Gastroesophageal sphincter (tissue), 4 donors: ENCODE results near the gene CCSER1. TPM values are rescaled to one million over a fixed set of nuclear protein-coding genes. Genes with fewer than 3 reads are reported as not detected.

Experiments used
- ATAC-seq: fragments of 150-250 bp; one replicate; pipeline ENCODE4 v1.9.1; 2016; ENCODE audit warnings: mild to moderate bottlenecking, moderate library complexity
- H3K27ac ChIP-seq, 4 donors: fragments of 200-600 bp; sonication (generic) in 3 of 4; 1 replicate in 3 of 4; 2 replicates in 1 of 4; pipeline ENCODE4 v1.5.1; 2016 to 2019
- H3K27me3 ChIP-seq: fragments of 200-600 bp; sonication (generic); one replicate; pipeline ENCODE4 v1.5.1; 2019
- H3K36me3 ChIP-seq, 2 donors: fragments of 200-600 bp; sonication (generic); one replicate each; pipeline ENCODE4 v1.5.1; 2019; ENCODE audit warnings: control low read depth in 1 of 2
- H3K4me1 ChIP-seq, 3 donors: fragments of 200-600 bp; sonication (generic); 1 replicate in 2 of 3; 2 replicates in 1 of 3; pipeline ENCODE4 v1.5.1; 2016 to 2019; ENCODE audit warnings: control low read depth in 2 of 3
- H3K4me3 ChIP-seq, 2 donors: fragments of 200-600 bp; sonication (generic); one replicate each; pipeline ENCODE4 v1.5.1; 2019; ENCODE audit warnings: mild to moderate bottlenecking in 1 of 2, moderate library complexity in 1 of 2
- H3K9me3 ChIP-seq, 3 donors: fragments of 200-600 bp; sonication (generic); one replicate each; pipeline ENCODE4 v1.5.1; 2017 to 2019; ENCODE audit warnings: control low read depth in 2 of 3
- EP300 ChIP-seq: sonication (generic); formaldehyde crosslinking; IDR thresholded peaks from one replicate; pipeline ENCODE4 v1.6.1; 2017; ENCODE audit warnings: antibody characterized with exemption, mild to moderate bottlenecking
- POLR2A ChIP-seq, 2 donors: fragments of 450-650 bp; IDR thresholded peaks; one replicate each; pipeline ENCODE4 v1.6.1; 2017; ENCODE audit warnings: antibody characterized with exemption in 2 of 2, mild to moderate bottlenecking in 2 of 2, moderate library complexity in 1 of 2
- POLR2AphosphoS5 ChIP-seq: sonication (generic); formaldehyde crosslinking; IDR thresholded peaks from one replicate; pipeline ENCODE4 v1.6.1; 2017; ENCODE audit warnings: antibody characterized with exemption
- WGBS, 2 donors: methylation state at CpG; one replicate each; pipeline ENCODE4 v1.1.5; 2018; ENCODE audit warnings: low coverage in 1 of 2; 5-methylcytosine and 5-hydroxymethylcytosine counted together
- total RNA-seq, 4 donors: library from RNA; depleted of rRNA; stranded (reverse); fragments of >200 nt; gene quantifications; one replicate each; pipeline ENCODE4 v1.1.0, GENCODE V29; 2016
- TF ChIP-seq, protein P1 (sequence below), 4 experiments: fragments of 200-600 bp in 2 of 4; fragments of 450-650 bp in 2 of 4; sonication (generic) in 1 of 4; IDR thresholded peaks; one replicate each; pipeline ENCODE4 v1.5.1; 2017 to 2019; ENCODE audit warnings: antibody characterized with exemption in 4 of 4, mild to moderate bottlenecking in 2 of 4, moderate library complexity in 2 of 4

CCSER1 gene
- total RNA-seq = 1 to 10 TPM; 2.4 to 9.3 (median 4.6) TPM

DNA sequence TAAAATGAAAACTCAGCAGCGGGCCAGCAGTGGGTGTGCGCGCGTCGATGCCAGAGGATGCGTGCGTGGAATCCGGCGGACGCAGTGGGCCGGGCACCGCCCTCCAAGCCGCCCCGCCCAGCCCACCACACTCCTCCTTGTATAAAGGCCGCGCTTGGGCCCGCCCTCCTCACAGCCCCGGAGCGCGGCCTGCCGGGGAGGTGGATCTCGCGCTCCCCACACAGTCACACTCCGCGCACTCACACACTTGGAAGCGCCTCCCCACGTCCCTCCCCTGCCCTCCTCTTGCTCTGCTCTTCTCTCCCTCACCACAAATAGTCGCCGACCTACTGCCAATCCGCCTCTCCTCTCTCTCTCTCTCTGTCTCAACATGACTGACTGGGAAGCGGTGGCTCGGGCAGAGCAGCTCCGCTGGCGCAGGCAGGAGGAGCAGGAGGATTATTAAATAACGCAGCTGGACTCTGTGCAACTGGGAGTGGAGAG lies at the start of gene CCSER1:
Gene CCSER1 (plus strand): TSS at position 172 of the 483 bp plus-strand sequence.
- 0% methylated on average over 2 of the region's 35 CpGs; no CpG with 5 or more reads in 1 of the 2 donors for WGBS, 2 donors
- no peaks in the 10 kb centered on the region for H3K9me3 ChIP-seq
- no peaks in the 10 kb centered on the region for H3K27me3 ChIP-seq
- H3K4me3 ChIP-seq = peak within 1 kb of the TSS; percentile 42 to 68
- TF ChIP-seq POLR2AphosphoS5 (peak; percentile 95), POLR2A (IDR thresholded peaks at IDR 0.05) (peak; percentile 87 to 88), EP300 (no peak)
- TF ChIP-seq, protein P1, sequence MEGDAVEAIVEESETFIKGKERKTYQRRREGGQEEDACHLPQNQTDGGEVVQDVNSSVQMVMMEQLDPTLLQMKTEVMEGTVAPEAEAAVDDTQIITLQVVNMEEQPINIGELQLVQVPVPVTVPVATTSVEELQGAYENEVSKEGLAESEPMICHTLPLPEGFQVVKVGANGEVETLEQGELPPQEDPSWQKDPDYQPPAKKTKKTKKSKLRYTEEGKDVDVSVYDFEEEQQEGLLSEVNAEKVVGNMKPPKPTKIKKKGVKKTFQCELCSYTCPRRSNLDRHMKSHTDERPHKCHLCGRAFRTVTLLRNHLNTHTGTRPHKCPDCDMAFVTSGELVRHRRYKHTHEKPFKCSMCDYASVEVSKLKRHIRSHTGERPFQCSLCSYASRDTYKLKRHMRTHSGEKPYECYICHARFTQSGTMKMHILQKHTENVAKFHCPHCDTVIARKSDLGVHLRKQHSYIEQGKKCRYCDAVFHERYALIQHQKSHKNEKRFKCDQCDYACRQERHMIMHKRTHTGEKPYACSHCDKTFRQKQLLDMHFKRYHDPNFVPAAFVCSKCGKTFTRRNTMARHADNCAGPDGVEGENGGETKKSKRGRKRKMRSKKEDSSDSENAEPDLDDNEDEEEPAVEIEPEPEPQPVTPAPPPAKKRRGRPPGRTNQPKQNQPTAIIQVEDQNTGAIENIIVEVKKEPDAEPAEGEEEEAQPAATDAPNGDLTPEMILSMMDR (IDR thresholded peaks at IDR 0.05) = no peak
- peaks cover 0 to 29% (median 0%) of the 10 kb centered on the region in 3 donors for H3K4me1 ChIP-seq
- peak; percentile 93 for ATAC-seq
- peak within 1 kb of the TSS in 3 of 4 donors; percentile 78 to 83 (median 80) for H3K27ac ChIP-seq
- H3K36me3 ChIP-seq = no peaks in the 10 kb centered on the region

DNA sequence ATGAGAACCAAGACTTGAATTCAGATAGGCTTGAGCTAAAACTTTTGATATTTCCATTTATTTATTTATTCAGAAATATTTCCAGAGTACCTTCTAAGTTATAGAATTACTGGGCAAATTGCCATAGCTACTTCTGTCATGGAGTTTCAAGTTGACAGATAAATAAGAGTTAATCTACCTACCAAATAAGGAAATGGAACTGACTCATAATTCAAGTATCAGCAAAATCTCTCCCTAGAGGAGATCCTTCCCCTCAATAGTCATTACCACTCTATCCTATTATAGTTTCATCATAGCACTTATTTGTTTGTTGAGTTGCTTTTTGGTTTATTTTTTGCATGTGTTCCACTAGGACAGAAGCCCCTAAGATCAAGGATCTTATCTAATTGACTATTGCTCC lies 48.8 kb upstream of the CCSER1 start:
- ATAC-seq = no peak
- no peaks in the 10 kb centered on the region for H3K36me3 ChIP-seq
- TF ChIP-seq, protein P1 (IDR thresholded peaks at IDR 0.05) = no peak
- no peak for TF ChIP-seq POLR2A (IDR thresholded peaks at IDR 0.05)

DNA sequence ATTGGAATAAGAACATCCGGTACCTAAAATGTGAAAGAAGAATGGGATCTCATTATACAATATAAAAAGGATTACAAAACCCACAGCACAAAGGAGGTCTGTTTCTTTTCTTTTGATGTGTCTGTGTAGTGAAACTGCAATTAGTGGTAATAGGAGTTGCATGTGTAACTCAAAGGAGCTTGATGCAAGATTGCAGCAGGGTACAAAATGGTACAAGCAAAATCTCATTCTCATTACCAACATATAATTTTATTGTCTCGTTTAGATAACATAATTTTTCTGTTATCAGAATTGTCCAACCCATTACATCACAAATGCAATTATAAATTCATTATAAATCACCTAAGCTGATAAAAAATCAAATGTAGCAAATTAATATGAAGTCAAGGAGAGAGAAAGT lies 47.1 kb upstream of the CCSER1 start:
- Histone ChIP-seq H3K36me3 (no peaks in the 10 kb centered on the region), H3K27ac (no peak overlapping the region), H3K27me3 (peaks cover 5% of the 10 kb centered on the region), H3K9me3 (no peaks in the 10 kb centered on the region), H3K4me1 (no peaks in the 10 kb centered on the region), H3K4me3 (no peak overlapping the region)
- no peak for ATAC-seq
- TF ChIP-seq POLR2A (IDR thresholded peaks at IDR 0.05) (no peak), EP300 (no peak), POLR2AphosphoS5 (no peak)
- TF ChIP-seq, protein P1 (IDR thresholded peaks at IDR 0.05) = no peak
- 67 to 79% methylated on average over 2 of the region's 2 CpGs for WGBS, 2 donors

More for the DNA sequence above, 48.8 kb upstream of the CCSER1 start:
- peaks cover 5% of the 10 kb centered on the region for H3K27me3 ChIP-seq
- H3K4me1 ChIP-seq = no peaks in the 10 kb centered on the region
- H3K27ac ChIP-seq = no peak overlapping the region
- no peaks in the 10 kb centered on the region for H3K9me3 ChIP-seq
- H3K4me3 ChIP-seq = no peak overlapping the region

DNA sequence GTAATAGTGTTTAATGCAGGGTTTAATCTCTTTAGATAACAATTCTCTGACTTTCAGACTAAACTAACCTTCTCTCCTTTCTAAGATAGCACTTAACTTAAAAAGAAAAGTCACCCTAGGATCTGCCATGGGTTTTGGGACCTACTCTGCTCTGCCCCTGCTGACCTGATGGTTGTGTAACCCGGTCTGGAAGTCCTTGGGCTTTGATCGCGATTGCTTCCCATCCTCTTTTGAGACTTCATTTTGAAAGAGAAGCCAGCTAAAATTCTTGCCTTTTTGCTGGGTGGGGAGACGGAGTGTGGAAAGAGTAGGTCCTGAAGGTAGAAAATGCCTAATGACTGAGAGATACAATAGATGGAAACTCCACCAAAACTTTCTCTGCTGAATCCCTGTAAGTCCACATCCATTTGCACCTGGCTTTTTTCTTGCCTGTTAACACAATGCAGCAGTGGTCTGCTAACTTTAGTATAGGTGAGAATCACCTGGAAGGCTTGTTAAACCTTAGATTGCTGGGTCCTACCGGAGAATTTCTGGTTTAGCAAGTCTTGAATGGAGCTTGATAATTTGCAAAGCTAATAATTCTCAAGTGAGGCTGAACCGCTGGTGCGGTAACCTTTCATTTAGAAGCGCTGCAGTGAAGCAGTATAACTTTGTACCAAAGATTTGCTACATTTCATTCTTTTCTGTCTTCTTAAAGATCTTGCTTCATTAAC lies 45.6 kb upstream of the CCSER1 start:
- WGBS, 2 donors = 70 to 82% methylated on average over 7 of the region's 8 CpGs

More for the DNA sequence above, 45.6 kb upstream of the CCSER1 start:
- Histone ChIP-seq H3K4me3 (no peak overlapping the region), H3K4me1 (no peaks in the 10 kb centered on the region), H3K9me3 (no peaks in the 10 kb centered on the region), H3K27ac (no peak overlapping the region), H3K36me3 (no peaks in the 10 kb centered on the region), H3K27me3 (peaks cover under 1% of the 10 kb centered on the region)
- ATAC-seq = no peak
- TF ChIP-seq EP300 (no peak), POLR2AphosphoS5 (no peak), POLR2A (IDR thresholded peaks at IDR 0.05) (no peak)
- TF ChIP-seq, protein P1 (IDR thresholded peaks at IDR 0.05) = no peak
